SIG-M5 treated with dmso at 0.1 percent for 504 hours (cell line): ENCODE results near the gene CDC123.
"Not testable (repeated sequence)": the region's sequence is repeated elsewhere in the genome, so short reads cannot be mapped to it uniquely, and the experiment has no call there.

Experiments used
- DNase-seq: peaks from one replicate; lab custom pipeline; 2025; ENCODE audit not compliant: unreplicated experiment; lab: John Stamatoyannopoulos, UW

CDC123 gene

GRCh38 chr10:12189426-12189825, 6.6 kb upstream of the CDC123 start:
- DNase-seq: no peak

- peak; percentile 8 for DNase-seq
Observed at GRCh38 chr10:12191715-12192114, 4.3 kb upstream of the CDC123 start.

- peak; percentile 7 for DNase-seq
Observed at GRCh38 chr10:12193193-12193592, 2.8 kb upstream of the CDC123 start.

GRCh38 chr10:12194752-12195271, 1.2 kb upstream of the CDC123 start:
- DNase-seq: peak; percentile 12

GRCh38 chr10:12195281-12195602, 746 bp upstream of the CDC123 start:
- DNase-seq: no peak

- DNase-seq: no peak
Observed at GRCh38 chr10:12196531-12197211, 683 bp downstream of the CDC123 start.

GRCh38 chr10:12198156-12198555, 2.2 kb downstream of the CDC123 start:
- DNase-seq: peak; percentile 22

- no peak for DNase-seq
Observed at GRCh38 chr10:12200850-12201249, 4.9 kb downstream of the CDC123 start.

- DNase-seq: no peak
Observed at GRCh38 chr10:12201543-12201942, 5.6 kb downstream of the CDC123 start.

- no peak for DNase-seq
Observed at GRCh38 chr10:12202226-12202625, 6.2 kb downstream of the CDC123 start.

- no peak for DNase-seq
Observed at GRCh38 chr10:12205082-12205481, 9.1 kb downstream of the CDC123 start.

GRCh38 chr10:12207114-12207513, 11.1 kb downstream of the CDC123 start:
- no peak for DNase-seq

GRCh38 chr10:12208460-12208859, 12.5 kb downstream of the CDC123 start:
- no peak for DNase-seq

GRCh38 chr10:12212454-12212853, 16.5 kb downstream of the CDC123 start:
- no peak for DNase-seq

GRCh38 chr10:12213621-12214020, 17.6 kb downstream of the CDC123 start:
- no peak for DNase-seq

GRCh38 chr10:12214093-12214492, 18.1 kb downstream of the CDC123 start:
- DNase-seq: no peak

GRCh38 chr10:12214763-12215218, 18.8 kb downstream of the CDC123 start:
- DNase-seq: peak; percentile 31

- no peak for DNase-seq
Observed at GRCh38 chr10:12218991-12219390, 23.0 kb downstream of the CDC123 start.

GRCh38 chr10:12221323-12222298, 25.6 kb downstream of the CDC123 start:
- no peak for DNase-seq

GRCh38 chr10:12225444-12225843, 29.5 kb downstream of the CDC123 start:
- no peak for DNase-seq

- not testable (repeated sequence) for DNase-seq
Observed at GRCh38 chr10:12226438-12226837, 30.4 kb downstream of the CDC123 start.

GRCh38 chr10:12228851-12229250, 32.9 kb downstream of the CDC123 start:
- no peak for DNase-seq
